ENCODE results near the gene ALKBH8.
A peak's percentile ranks its signal among the peaks of the same experiment; 100 is the strongest.
"Not testable (repeated sequence)": the region's sequence is repeated elsewhere in the genome, so short reads cannot be mapped to it uniquely, and the experiment has no call there.

Gene ALKBH8

GRCh38 chr11:107505647-107506225 is 59.8 kb downstream of the ALKBH8 start:
- no peak for DNase-seq (ENCODE audit: low spot score)

DNA sequence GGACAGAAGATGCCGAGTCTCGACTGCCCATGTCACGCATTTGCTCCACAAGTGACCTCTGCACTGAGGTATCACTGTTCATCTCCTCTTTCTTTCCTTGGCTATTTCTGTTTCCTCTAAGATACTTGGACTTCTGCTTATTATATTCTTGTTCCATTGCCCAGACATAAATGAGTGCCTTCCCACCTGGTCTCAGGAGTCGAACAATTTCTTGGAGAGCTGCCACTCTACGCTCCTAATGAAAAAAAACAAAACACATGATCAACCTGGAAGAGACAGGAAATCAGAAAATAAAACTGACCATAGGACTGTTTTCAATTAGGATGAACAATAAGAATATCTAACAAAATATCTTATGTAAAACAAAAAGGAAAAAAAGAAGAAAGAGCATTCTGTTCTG is 60.6 kb downstream of the ALKBH8 start:
- no peak for DNase-seq (ENCODE audit: low spot score)

- DNase-seq (ENCODE audit: low spot score), result no peak
These were observed 63.8 kb downstream of the ALKBH8 start for GRCh38 chr11:107501713-107502112.

DNA sequence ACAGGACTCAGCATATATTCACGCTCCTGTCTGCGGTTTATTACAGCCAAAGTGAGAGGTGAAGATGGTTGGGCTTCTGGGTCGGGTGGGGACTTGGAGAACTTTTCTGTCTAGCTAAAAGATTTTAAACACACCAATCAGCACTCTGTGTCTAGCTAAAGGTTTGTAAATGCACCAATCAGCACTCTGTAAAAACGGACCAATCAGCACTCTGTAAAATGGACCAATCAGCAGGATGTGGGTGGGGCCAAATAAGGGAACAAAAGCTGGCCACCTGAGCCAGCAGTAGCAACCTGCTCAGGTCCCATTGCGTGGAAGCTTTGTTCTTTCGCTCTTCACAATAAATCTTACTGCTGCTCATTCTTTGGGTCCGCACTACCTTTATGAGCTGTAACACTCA is 68.2 kb downstream of the ALKBH8 start:
- not testable (repeated sequence) for DNase-seq (ENCODE audit: low spot score)

GRCh38 chr11:107496011-107496410 is 69.5 kb downstream of the ALKBH8 start:
- DNase-seq (ENCODE audit: low spot score), result no peak

DNA sequence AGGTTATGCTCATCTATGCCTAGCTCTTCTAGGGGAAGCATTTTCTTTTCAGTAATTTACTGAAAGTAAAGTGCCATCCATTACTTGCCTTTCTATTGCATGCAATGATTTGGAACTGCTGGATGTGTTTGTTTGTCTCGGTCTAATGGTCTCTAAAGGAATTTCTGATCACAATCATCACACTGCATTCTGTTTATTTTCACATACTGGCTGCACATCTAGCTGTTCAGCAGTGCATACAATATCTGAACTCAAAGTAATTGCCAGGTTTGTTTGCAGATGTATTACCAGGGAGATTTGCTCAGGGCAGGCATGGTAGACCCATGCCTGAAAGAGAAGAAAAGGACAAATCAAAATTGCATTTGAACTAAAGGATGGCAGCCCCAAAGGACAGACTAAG is 71.5 kb downstream of the ALKBH8 start:
- DNase-seq (ENCODE audit: low spot score), result no peak

GRCh38 chr11:107493117-107493516 is 72.4 kb downstream of the ALKBH8 start:
- DNase-seq (ENCODE audit: low spot score), result no peak

GRCh38 chr11:107490836-107491235 is 74.7 kb downstream of the ALKBH8 start:
- DNase-seq (ENCODE audit: low spot score), result no peak

- no peak for DNase-seq (ENCODE audit: low spot score)
These were observed 83.3 kb downstream of the ALKBH8 start for GRCh38 chr11:107482234-107482633.

DNA sequence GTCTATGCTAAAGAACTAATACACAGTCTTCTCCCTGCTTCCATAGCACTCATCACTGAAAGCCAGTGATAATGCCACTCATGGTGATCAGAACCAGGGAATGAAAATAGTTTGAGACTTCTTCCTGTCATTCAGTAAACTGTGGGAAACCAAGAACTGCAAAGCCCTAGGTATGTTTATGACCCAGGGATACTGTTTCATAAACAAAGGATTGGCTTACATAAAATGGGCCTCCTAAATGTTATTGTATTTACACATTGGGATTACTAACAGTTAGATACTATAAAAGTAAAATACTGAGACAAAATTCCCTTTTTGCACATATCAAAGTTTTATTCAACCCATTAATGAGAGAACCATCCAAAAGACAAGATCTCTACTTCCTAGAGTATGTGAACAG is 86.6 kb downstream of the ALKBH8 start:
- DNase-seq (ENCODE audit: low spot score), result no peak

DNA sequence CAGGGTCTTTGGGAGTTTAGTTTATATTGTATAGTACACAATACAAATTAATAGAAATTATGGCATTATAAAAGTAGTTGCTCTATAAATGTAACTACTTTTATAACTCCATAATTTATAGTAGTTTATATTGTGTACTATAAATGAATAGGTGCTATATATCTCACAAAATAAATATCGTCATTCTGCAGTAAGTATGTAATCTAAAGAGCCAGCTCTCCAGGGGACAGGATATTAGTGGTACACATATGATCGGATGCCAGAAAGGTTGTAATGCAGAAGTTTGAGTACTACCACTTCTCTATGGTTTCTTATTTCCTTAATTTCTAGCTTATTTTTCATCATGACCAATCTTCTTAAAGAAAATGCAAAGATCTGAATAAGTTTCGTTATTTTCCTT is 87.7 kb downstream of the ALKBH8 start:
- DNase-seq (ENCODE audit: low spot score), result no peak

DNA sequence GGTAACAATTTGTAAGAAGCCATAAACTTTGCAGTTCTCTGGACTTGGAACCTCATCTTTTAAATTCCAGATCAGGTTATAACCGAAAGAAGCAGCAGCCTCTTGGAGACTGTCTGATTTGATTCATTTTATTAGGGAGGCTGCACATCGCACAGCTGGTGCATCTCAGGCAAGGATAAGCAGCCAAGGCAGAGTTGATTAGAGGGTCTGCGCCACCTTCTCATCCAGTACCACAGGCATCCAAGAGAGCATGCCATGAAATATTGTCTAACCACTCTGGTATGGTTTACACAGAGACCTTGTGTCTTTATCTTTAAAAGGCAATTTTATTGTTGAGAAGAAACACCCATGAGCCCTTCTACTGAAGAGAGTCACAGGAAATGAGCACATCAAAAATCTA is 91.7 kb downstream of the ALKBH8 start:
- DNase-seq (ENCODE audit: low spot score), result no peak

- DNase-seq (ENCODE audit: low spot score), result no peak
These were observed 92.6 kb downstream of the ALKBH8 start for GRCh38 chr11:107472966-107473365.

- DNase-seq (ENCODE audit: low spot score), result no peak
These were observed 96.9 kb downstream of the ALKBH8 start for GRCh38 chr11:107468596-107468995.

DNA sequence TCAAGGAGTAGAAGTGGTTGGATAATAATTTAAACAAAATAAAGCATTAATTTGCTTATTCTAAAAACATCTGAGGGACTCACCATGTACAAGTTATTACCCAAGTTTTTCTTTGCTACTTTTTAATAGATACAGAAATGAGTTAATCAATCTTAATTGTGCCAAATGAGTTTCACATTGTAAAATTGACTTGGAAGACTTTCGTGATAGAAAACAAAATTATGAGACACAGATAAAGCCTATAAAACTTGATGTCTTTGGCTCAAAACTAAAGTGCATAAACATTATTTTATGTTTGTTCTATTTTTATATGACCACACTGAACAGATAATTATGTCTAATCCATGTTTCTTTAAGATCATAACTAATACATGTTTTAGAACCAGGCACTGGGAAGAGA is 97.8 kb downstream of the ALKBH8 start:
- no peak for DNase-seq (ENCODE audit: low spot score)

DNA sequence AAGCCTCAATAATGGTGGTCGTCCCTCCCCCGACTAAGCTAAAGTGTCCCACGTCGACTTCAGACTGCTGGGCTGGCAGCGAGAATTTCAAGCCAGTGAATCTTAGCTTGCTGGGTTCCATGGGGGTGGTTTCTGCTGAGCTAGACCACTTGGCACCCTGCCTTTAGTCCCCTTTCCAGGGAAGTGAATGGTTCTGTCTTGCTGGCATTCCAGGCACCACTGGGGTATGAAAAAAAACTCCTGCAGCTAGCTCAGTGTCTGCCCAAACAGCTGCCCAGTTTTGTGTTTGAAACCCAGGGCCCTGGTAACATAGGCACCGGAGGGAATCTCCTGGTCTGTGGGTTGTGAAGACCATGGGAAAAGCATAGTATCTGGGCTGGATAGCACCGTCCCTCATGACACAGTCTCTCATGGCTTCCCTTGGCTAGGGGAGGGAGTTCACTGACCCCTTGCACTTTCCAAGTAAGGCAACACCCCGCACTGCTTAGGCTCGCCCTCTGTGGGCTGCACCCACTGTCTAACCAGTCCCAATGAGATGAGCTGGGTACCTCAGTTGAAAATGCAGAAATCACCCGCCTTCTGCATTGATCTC is 99.2 kb downstream of the ALKBH8 start:
- DNase-seq (ENCODE audit: low spot score), result not testable (repeated sequence)

- peak; percentile 43 for DNase-seq (ENCODE audit: low spot score)
These were observed 107.8 kb downstream of the ALKBH8 start, which contains the start of gene CWF19L2 for GRCh38 chr11:107457558-107458271. TSS of gene CWF19L2 (minus strand) at chr11:107457825. CDS start at chr11:107457816, 9 bp downstream.

DNA sequence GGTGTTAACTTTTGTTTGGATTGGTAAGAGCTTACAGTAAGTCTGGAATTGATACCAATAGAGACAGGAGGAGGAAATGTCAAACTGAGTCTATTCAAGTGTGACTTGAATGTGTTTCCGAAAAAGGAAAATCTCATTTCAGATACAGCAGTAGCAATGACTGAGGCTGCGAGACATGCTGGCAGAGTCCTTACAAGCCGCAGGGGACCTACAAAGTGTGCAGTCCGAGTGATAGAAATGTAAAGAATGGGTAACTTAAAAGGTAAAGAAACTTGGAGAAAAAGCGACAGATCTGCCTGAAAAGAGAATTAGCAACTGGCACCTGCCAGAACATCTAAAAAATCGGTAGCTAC is 108.4 kb downstream of the ALKBH8 start:
- no peak for DNase-seq (ENCODE audit: low spot score)

GRCh38 chr11:107453594-107454286 is 111.8 kb downstream of the ALKBH8 start:
- DNase-seq (ENCODE audit: low spot score), result no peak
